GM12873 (cell line): ENCODE results near the gene CDC73.

Experiments used
- TF ChIP-seq, protein P1 (sequence below): IDR thresholded peaks from 2 replicates; pipeline ENCODE4 v1.5.1; 2012; ENCODE audit warnings: low read depth, mild to moderate bottlenecking, moderate library complexity, low read length, control low read depth; ENCODE audit not compliant: insufficient read depth; ENCODE audit errors: missing control alignments

The CDC73 gene

DNA sequence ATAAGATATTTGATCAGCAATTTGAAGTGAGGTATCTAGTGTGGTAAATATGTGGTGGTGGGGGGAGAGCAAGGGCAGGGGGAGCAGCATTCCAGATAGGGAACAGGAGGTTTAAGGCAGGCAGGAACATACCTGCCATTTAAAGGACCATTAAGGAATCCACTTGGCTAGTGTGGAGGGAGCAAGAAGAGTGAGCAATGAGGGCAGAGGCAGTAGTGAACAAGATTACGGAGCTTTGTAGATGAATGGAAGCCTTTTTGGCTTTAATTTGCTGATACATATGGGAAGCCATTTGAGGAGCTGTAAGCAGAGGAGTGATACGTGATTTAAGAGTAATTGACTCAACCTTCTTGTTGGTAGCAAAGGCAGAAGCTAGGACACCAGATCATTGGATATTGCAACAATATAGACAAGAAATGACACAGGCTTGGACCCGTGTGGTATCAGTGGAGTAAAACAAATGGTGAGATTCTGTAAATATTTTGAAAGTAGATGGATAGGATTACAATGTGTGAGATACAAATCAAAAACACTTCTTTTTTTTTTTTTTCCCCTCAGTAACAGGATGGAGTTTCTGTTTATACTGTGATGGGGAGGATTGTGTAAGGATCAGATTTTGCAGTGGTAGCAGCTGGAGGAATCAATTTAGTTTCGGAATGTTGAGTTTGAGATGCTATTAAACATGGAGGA, 138.4 kb downstream of the CDC73 start:
- TF ChIP-seq, protein P1, sequence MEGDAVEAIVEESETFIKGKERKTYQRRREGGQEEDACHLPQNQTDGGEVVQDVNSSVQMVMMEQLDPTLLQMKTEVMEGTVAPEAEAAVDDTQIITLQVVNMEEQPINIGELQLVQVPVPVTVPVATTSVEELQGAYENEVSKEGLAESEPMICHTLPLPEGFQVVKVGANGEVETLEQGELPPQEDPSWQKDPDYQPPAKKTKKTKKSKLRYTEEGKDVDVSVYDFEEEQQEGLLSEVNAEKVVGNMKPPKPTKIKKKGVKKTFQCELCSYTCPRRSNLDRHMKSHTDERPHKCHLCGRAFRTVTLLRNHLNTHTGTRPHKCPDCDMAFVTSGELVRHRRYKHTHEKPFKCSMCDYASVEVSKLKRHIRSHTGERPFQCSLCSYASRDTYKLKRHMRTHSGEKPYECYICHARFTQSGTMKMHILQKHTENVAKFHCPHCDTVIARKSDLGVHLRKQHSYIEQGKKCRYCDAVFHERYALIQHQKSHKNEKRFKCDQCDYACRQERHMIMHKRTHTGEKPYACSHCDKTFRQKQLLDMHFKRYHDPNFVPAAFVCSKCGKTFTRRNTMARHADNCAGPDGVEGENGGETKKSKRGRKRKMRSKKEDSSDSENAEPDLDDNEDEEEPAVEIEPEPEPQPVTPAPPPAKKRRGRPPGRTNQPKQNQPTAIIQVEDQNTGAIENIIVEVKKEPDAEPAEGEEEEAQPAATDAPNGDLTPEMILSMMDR = no peak

DNA sequence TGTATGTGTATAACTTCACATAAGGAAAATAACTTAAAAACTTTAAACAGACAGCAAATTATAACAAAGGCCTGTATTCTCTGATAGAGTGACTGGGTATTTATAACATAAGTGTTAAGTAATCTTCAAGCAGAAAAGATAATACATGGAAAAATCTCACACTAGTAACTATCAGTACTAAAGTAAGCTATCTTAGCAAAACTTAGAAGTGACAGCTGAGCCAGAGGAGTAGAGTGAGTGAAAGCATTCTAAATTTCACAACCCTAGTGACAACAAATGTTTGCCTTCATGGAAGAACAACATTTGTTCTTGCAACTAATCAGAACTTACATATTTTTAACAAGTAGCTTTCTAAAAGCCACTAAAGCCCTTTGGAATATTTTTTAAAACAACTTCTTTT, 139.1 kb downstream of the CDC73 start:
- TF ChIP-seq, protein P1 = no peak

DNA sequence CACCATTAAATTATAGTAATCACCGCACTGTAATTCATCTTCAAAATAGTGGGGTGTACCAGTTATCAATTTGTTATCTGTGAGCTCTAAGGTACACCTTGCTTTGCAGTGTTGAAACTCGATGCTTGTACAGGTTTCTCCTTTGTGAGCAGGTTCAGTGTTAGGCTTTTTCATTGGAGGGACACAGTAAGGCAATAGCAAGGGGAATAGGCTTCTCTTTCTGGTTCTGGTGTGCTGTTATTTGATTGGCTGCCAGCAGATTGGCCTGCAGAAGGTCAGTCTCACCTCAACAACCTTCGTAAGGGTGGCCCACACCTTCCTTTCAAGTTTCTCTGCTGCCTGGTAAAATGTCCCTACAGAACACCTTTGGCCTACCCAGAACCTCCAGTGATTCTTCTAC, 140.8 kb downstream of the CDC73 start:
- TF ChIP-seq, protein P1 = no peak

DNA sequence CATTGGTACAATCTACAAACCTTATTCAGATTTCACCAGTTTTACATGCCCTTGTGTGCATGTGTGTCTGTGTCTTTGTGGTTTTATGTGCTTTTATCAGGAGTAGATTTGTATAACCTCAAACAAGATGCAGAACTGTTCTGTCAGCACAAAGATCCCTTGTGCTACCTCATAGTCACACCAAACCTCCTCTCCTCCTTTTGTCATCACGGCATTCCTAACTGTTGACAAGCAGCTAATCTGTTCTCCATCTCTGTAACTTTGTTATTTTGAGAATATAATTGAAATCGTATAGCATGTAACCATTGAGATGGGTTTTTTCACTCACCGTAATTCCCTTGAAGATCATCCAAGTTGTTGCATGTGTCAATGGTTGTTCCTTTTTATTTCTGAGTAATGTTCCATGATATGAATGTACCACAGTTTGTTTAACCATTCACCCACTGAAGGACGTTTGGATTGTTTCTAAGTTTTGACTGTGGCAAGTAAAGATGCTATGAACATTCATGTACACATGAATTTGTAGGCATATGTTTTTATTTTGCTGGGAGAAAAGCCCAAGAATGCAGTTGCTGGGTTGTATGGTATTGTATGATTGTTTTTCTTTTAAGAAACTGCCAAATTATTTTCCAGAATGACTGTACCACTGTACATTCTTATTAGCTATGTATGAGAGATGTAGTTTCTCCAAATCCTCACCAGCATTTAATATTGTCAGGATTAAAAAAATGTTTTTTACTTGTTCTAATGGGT, 142.7 kb downstream of the CDC73 start:
- TF ChIP-seq, protein P1 = no peak

DNA sequence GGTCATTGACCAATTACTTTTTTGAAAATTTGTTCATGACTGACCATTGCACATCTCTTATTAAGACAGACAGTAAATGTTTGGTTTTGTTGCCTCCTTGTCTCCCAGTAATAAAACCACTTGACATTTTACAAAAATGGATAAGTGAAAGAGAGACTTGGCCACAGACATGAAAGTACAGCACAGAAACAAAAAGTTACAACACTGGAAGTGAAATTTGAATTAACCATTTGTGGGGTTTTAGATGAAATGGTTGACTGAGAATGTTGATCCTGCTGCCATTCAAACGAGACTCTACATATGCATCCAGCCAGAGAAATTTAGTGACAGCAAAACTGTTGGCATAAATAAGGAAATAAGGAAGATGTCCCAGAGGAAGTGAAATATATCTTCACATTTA, 143.9 kb downstream of the CDC73 start:
- TF ChIP-seq, protein P1 = no peak

DNA sequence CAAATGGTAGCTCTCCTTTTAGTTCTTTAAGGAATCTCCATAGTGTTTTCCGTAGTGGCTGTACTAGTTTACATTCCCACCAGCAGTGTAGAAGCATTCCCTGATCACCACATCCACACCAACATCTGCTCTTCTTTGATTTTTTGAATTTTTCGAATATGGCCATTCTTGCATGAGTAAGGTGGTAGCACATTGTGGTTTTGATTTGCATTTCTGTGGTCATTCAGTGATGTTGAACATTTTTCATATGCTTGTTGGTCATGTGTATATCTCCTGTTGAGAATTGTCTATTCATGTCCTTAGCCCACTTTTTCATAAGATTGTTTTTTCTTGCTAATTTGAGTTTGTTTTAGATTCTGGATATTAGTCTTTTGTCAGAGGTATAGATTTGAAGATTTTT, 149.2 kb downstream of the CDC73 start:
- TF ChIP-seq, protein P1 = no peak

DNA sequence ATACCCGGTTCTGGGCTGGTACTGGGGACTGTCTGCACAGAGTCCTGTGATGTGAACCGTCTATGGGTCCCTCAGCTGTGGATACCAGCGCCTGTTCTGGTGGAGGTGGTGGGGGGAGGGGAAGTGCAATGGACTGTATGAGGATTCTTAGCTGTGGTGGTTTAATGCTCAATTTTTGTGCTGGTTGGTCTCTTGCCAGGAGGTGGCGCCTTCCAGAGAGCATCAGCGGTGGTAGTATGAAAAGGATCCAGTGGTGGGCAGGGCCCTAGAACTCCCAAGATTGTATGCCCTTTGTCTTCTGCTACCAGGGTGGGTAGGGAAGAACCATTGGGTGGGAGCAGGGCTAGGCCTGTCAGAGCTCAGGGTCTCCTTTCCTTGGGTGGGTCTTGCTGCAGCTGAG, 153.9 kb downstream of the CDC73 start:
- TF ChIP-seq, protein P1 = peak; percentile 12
